ENCODE measurements around the gene STAC3.

STAC3 gene

GRCh38 chr12:57222286-57223190, 28.4 kb downstream of the STAC3 start:
- DNase-seq = no peak

GRCh38 chr12:57221169-57221917, 29.6 kb downstream of the STAC3 start:
- DNase-seq = no peak

GRCh38 chr12:57220770-57221168, 30.2 kb downstream of the STAC3 start:
- no peak for DNase-seq

- DNase-seq = no peak
Observed at GRCh38 chr12:57219993-57220754, 30.8 kb downstream of the STAC3 start.

- DNase-seq = no peak
Observed at GRCh38 chr12:57219205-57219992, 31.6 kb downstream of the STAC3 start.

- DNase-seq = no peak
Observed at GRCh38 chr12:57218030-57218853, 32.7 kb downstream of the STAC3 start.

GRCh38 chr12:57216921-57217879, 33.8 kb downstream of the STAC3 start:
- no peak for DNase-seq

GRCh38 chr12:57216014-57216911, 34.7 kb downstream of the STAC3 start, which contains the start of gene NXPH4:
NXPH4 (plus strand) TSS chr12:57216794; CDS start chr12:57216970, 176 bp downstream.
- DNase-seq = peak; percentile 48

- no peak for DNase-seq
Observed at GRCh38 chr12:57215668-57216013, 35.3 kb downstream of the STAC3 start.

GRCh38 chr12:57215065-57215464, 35.9 kb downstream of the STAC3 start:
- DNase-seq = no peak

GRCh38 chr12:57214398-57214781, 36.6 kb downstream of the STAC3 start:
- peak; percentile 64 for DNase-seq

- no peak for DNase-seq
Observed at GRCh38 chr12:57213763-57214397, 37.1 kb downstream of the STAC3 start.

- peak; percentile 79 for DNase-seq
Observed at GRCh38 chr12:57213058-57213715, 37.8 kb downstream of the STAC3 start.

- no peak for DNase-seq
Observed at GRCh38 chr12:57212701-57213057, 38.3 kb downstream of the STAC3 start.

- no peak for DNase-seq
Observed at GRCh38 chr12:57211791-57212700, 38.9 kb downstream of the STAC3 start.

- DNase-seq = no peak
Observed at GRCh38 chr12:57210926-57211692, 39.9 kb downstream of the STAC3 start.
